ENCODE data around the gene LTBR. TPM values are rescaled to one million over a fixed set of nuclear protein-coding genes. Genes with fewer than 3 reads are reported as not detected.

LTBR gene
- 100 to 1,000 TPM in 1 of 4 donors, 10 to 100 TPM in 3; 73.1 to 157 (median 80.2) TPM for total RNA-seq

GRCh38 chr12:6383572-6384498 lies at the start of gene LTBR:
LTBR (plus strand) TSS chr12:6384162; CDS start chr12:6384359, 197 bp downstream.
- TF ChIP-seq, protein P1, sequence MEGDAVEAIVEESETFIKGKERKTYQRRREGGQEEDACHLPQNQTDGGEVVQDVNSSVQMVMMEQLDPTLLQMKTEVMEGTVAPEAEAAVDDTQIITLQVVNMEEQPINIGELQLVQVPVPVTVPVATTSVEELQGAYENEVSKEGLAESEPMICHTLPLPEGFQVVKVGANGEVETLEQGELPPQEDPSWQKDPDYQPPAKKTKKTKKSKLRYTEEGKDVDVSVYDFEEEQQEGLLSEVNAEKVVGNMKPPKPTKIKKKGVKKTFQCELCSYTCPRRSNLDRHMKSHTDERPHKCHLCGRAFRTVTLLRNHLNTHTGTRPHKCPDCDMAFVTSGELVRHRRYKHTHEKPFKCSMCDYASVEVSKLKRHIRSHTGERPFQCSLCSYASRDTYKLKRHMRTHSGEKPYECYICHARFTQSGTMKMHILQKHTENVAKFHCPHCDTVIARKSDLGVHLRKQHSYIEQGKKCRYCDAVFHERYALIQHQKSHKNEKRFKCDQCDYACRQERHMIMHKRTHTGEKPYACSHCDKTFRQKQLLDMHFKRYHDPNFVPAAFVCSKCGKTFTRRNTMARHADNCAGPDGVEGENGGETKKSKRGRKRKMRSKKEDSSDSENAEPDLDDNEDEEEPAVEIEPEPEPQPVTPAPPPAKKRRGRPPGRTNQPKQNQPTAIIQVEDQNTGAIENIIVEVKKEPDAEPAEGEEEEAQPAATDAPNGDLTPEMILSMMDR (IDR thresholded peaks at IDR 0.05; ENCODE audit: low read depth) = no peak

- TF ChIP-seq, protein P1 (IDR thresholded peaks at IDR 0.05; ENCODE audit: low read depth) = no peak
These were observed 49.6 kb upstream of the LTBR start for GRCh38 chr12:6334359-6334758.

DNA sequence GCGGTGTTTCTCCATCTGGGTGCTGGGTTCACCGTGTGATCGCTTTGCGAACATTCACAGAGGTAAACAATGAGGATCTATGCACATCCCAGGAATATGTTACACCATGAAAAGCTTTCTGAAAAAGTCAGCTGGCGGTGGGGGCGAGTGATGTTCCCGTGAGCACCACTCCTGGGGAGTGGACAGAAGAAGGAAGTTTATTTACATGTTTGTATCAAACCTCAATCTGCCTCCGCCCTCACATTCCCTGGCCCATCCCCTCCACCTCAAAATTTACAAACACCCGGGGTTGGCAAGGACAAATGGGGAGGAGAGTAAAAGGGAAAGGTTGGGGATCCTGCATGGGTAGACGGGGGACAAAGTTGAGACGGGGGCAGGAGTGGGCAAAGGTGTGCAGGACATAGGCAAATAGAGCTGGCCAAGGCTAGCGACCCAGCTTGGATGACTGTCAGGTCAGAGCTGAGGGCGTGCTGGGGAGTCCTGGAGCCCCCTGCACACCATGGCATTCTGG lies 49.0 kb upstream of the LTBR start:
- TF ChIP-seq, protein P1 (IDR thresholded peaks at IDR 0.05; ENCODE audit: low read depth) = no peak

GRCh38 chr12:6335451-6336078 lies 48.4 kb upstream of the LTBR start:
- TF ChIP-seq, protein P1 (IDR thresholded peaks at IDR 0.05; ENCODE audit: low read depth) = no peak

DNA sequence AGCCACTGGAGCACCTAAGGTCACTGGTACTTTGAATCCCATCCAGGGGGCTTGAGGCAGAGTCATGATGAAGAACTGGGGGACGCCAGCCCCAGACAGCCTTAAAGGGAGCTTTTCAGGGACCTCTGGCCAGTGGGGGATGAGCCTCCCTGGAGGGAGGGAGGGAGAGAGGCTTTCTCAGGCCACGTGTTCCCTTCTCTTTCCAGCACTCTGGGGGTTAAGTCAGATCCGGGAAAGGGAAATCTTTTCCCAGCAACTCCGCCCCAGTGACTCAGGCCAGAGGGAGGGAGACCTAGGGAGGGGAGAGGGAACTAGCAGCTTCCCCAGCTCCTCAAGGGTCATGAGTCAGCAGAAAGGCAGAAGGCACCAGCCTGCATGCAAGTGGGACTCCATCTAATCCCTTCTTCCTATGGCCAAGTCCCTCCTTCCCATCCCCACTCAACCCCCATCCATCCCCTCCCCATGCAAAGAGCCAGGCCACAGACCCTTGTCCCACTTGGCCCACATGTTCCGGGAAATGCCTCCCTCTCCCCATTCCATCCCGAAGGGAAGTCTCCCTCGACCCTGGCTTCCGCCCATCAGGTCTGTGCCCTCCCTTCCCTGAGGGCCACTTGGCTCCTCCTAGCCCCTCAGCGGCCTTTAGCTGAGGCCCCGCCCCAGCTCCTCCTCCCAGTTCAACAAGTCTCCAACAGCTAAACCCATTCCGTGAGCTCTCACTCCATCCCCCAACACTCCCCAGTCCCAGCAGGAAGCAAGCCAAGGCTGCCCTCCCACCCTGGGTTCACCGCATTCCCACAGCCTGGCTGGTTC lies 47.7 kb upstream of the LTBR start:
- TF ChIP-seq, protein P1 (IDR thresholded peaks at IDR 0.05; ENCODE audit: low read depth) = no peak

DNA sequence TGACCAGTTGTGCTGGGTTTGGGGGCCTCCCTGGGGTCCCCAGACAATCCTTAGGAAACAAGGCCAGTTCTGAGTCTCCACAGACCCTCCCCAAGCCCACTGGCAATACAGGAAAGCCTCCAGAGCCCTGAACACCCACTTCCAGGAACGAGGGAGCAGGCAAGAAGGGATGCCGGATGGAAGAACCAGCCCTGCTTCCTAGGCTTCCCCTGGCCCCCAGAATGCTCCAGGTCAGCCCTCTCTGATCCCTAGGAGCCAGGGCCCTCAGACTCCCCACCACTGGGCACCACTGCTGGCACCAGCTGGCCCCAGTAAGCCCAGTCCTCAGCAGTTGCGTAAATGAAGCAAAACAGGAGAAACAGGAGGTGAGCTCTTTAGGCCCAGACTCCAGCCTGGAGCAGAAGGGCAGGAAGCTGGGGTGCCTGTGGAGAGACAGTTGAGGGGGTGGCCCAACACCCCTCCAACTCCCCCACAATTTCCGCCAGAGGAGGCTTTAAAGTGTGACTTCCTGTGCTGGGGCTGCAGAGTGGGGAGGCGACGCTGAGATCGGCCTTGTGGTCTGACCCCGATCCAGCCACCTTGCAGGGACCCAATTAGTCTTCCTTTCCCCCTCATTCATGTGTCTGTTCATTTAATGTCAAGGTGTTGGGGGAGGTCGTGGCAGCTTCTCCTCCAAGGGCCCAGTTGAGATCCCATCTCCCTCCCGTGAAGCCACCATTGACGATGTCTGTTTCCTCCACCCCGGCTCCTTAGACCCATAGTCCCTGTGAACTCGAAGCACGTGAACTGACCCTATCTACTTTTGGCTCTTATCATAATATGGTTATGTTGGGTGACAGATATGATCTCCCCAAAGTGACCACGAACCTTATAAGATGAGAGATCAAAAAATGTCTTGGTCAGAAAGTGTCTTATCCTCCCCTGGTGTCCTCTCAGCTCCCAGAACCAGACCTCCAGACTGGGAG lies 46.8 kb upstream of the LTBR start:
- TF ChIP-seq, protein P1 (IDR thresholded peaks at IDR 0.05; ENCODE audit: low read depth) = no peak
